ENCODE measurements around the gene MRPL57. TPM values are rescaled to one million over a fixed set of nuclear protein-coding genes. Genes with fewer than 3 reads are reported as not detected.
"Not testable (repeated sequence)": the region's sequence is repeated elsewhere in the genome, so short reads cannot be mapped to it uniquely, and the experiment has no call there.

Gene MRPL57
- total RNA-seq, 2 donors from 2014 or later, result 31.3 to 35.6 TPM

GRCh38 chr13:21208652-21209154 is 32.2 kb downstream of the MRPL57 start:
- no peak for TF ChIP-seq CTCF (IDR thresholded peaks at IDR 0.05)
- Histone ChIP-seq H3K4me1 (no peaks in the 10 kb centered on the region), H3K9me3 (no peaks in the 10 kb centered on the region), H3K27me3 (no peaks in the 10 kb centered on the region), H3K4me3 (no peak overlapping the region), H3K36me3 (no peaks in the 10 kb centered on the region), H3K27ac (no peak overlapping the region)
- DNase-seq (ENCODE audit: low spot score), result no peak

GRCh38 chr13:21212138-21212775 is 35.8 kb downstream of the MRPL57 start:
- no peak for TF ChIP-seq CTCF (IDR thresholded peaks at IDR 0.05)
- no peaks in the 10 kb centered on the region for H3K27me3 ChIP-seq
- DNase-seq (ENCODE audit: low spot score), result no peak
- no peaks in the 10 kb centered on the region for H3K4me1 ChIP-seq
- H3K9me3 ChIP-seq, result no peaks in the 10 kb centered on the region
- H3K36me3 ChIP-seq, result no peaks in the 10 kb centered on the region
- no peak overlapping the region for H3K27ac ChIP-seq
- no peak overlapping the region for H3K4me3 ChIP-seq

GRCh38 chr13:21215419-21215818 is 39.0 kb downstream of the MRPL57 start:
- not testable (repeated sequence) for H3K36me3 ChIP-seq; DNase-seq (ENCODE audit: low spot score); H3K4me3 ChIP-seq; H3K9me3 ChIP-seq; H3K27me3 ChIP-seq; H3K27ac ChIP-seq; H3K4me1 ChIP-seq

- Histone ChIP-seq H3K27ac (no peak overlapping the region), H3K4me3 (no peak overlapping the region), H3K36me3 (no peaks in the 10 kb centered on the region), H3K27me3 (no peaks in the 10 kb centered on the region), H3K9me3 (peaks cover 0 to 9% of the 10 kb centered on the region in 2 donors), H3K4me1 (no peaks in the 10 kb centered on the region)
- no peak for TF ChIP-seq CTCF (IDR thresholded peaks at IDR 0.05)
- no peak for DNase-seq (ENCODE audit: low spot score)
Measured at GRCh38 chr13:21216332-21216731, 39.9 kb downstream of the MRPL57 start.

- H3K27me3 ChIP-seq, result no peaks in the 10 kb centered on the region
- no peak for TF ChIP-seq CTCF (IDR thresholded peaks at IDR 0.05)
- DNase-seq (ENCODE audit: low spot score), result no peak
- no peak overlapping the region for H3K27ac ChIP-seq
- no peaks in the 10 kb centered on the region for H3K4me1 ChIP-seq
- no peak overlapping the region for H3K4me3 ChIP-seq
- H3K9me3 ChIP-seq, result peaks cover 0 to 28% of the 10 kb centered on the region in 2 donors
- no peaks in the 10 kb centered on the region for H3K36me3 ChIP-seq
Measured at GRCh38 chr13:21218351-21219035, 42.0 kb downstream of the MRPL57 start.

- DNase-seq (ENCODE audit: low spot score), result no peak
- H3K9me3 ChIP-seq, result peaks cover 0 to 28% of the 10 kb centered on the region in 2 donors
- no peaks in the 10 kb centered on the region for H3K36me3 ChIP-seq
- no peaks in the 10 kb centered on the region for H3K27me3 ChIP-seq
- TF ChIP-seq CTCF (IDR thresholded peaks at IDR 0.05), result no peak
- no peak overlapping the region for H3K4me3 ChIP-seq
- H3K27ac ChIP-seq, result no peak overlapping the region
- no peaks in the 10 kb centered on the region for H3K4me1 ChIP-seq
Measured at GRCh38 chr13:21219036-21219381, 42.6 kb downstream of the MRPL57 start.

- not testable (repeated sequence) for H3K36me3 ChIP-seq; H3K4me3 ChIP-seq; H3K4me1 ChIP-seq; H3K27me3 ChIP-seq; DNase-seq (ENCODE audit: low spot score); H3K27ac ChIP-seq
- peaks cover 0 to 28% of the 10 kb centered on the region in 2 donors for H3K9me3 ChIP-seq
Measured at GRCh38 chr13:21219716-21220115, 43.3 kb downstream of the MRPL57 start.

Data from right atrium auricular region (tissue), 2 donors.